ENCODE data around the gene SKI.

DNA sequence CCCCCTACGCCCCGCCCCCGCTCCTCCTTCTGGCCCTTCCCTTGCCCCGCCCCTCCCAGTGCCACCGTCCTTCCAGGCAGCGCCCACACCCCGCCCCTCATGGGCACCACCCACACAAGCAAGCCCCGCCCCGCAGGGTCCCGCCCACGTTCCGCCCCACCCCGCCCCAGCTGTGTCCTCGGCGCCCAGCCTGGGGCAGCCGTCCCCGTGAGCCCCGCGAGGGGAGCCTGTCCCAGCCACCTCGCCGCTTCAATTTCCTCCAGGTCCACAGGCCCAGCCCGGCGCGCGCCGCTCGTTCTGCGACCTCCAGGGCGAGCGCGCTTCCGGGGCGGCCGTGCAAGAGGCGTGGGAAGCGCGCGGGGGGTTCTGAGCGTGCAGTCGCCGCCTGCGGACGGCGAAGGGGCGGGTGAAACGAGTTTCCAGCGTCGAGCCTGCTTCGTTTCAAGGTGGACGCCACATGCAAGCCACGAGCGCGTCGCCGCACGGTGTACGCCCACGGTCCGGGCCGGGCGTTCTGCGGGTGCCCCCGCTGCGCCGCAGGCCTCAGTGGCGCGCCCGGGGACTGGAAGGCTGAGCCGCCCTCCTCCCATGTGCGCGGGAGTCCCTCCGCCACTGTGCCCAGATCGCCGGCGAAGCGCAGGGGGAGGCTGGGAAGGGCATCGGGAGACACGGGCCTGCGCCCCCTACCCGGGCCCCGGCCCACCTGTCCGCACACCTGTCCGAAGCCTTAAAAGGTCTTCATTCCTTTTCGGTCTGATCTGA is 22.7 kb upstream of the SKI start:
- TF ChIP-seq, protein P1, sequence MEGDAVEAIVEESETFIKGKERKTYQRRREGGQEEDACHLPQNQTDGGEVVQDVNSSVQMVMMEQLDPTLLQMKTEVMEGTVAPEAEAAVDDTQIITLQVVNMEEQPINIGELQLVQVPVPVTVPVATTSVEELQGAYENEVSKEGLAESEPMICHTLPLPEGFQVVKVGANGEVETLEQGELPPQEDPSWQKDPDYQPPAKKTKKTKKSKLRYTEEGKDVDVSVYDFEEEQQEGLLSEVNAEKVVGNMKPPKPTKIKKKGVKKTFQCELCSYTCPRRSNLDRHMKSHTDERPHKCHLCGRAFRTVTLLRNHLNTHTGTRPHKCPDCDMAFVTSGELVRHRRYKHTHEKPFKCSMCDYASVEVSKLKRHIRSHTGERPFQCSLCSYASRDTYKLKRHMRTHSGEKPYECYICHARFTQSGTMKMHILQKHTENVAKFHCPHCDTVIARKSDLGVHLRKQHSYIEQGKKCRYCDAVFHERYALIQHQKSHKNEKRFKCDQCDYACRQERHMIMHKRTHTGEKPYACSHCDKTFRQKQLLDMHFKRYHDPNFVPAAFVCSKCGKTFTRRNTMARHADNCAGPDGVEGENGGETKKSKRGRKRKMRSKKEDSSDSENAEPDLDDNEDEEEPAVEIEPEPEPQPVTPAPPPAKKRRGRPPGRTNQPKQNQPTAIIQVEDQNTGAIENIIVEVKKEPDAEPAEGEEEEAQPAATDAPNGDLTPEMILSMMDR (IDR thresholded peaks at IDR 0.05) = peak in 2 of 3 donors; percentile 12 to 26
- no peak for TF ChIP-seq POLR2A (IDR thresholded peaks at IDR 0.05)

Data from breast epithelium (tissue), 3 donors.